H1 (cell line): ENCODE results near the gene DDX42.

Source experiments
- CTCF ChIP-seq, 3 experiments: IDR thresholded peaks; 1 replicate in 2 of 3; 2 replicates in 1 of 3; pipeline versions ENCODE4 v1.5.1 to v1.6.1; 2011; ENCODE audit warnings: low read length in 3 of 3, mild to moderate bottlenecking in 3 of 3, inconsistent platforms in 2 of 3, low read depth in 1 of 3, moderate library complexity in 1 of 3; ENCODE audit not compliant: insufficient read depth in 1 of 3; ENCODE audit errors: control extremely low read depth in 1 of 3
- JUND ChIP-seq: IDR thresholded peaks from 2 replicates; pipeline ENCODE4 v1.6.1; 2011; ENCODE audit warnings: mild to moderate bottlenecking, improper control_type of control experiment, low read length
- PHF8 ChIP-seq: fragments of 200-600 bp; sonication (generic); conservative IDR thresholded peaks from 2 replicates; pipeline ENCODE4 v1.7.1; 2012; ENCODE audit warnings: low read depth, mild to moderate bottlenecking, inconsistent platforms, low read length, moderate library complexity
- POLR2A ChIP-seq, 2 experiments: IDR thresholded peaks; 1 replicate in 1 of 2; 2 replicates in 1 of 2; pipeline ENCODE4 v1.6.1; 2011; ENCODE audit warnings: low read depth in 2 of 2, low read length in 2 of 2, mild to moderate bottlenecking in 2 of 2; ENCODE audit errors: control extremely low read depth in 1 of 2
- SAP30 ChIP-seq: fragments of 300-600 bp; sonication (generic); IDR thresholded peaks from 2 replicates; pipeline ENCODE4 v1.7.1; 2012; ENCODE audit warnings: low read length, moderate library complexity, mild to moderate bottlenecking, inconsistent platforms; ENCODE audit not compliant: insufficient read depth, insufficient replicate concordance

- no peak for TF ChIP-seq JUND
- TF ChIP-seq POLR2A (IDR thresholded peaks at IDR 0.05; ENCODE audit: control extremely low read depth in 1 of 2, low read depth in 2 of 2, low read length in 2 of 2): no peak
- TF ChIP-seq CTCF (IDR thresholded peaks at IDR 0.05; ENCODE audit: control extremely low read depth in 1 of 3, insufficient read depth in 1 of 3, low read depth in 1 of 3, low read length in 3 of 3): no peak
- TF ChIP-seq SAP30: no peak
- no peak for TF ChIP-seq PHF8
These were observed 5.5 kb upstream of the DDX42 start for GRCh38 chr17:63768433-63768832.
